ENCODE data around the gene ZFPM1. TPM values are rescaled to one million over a fixed set of nuclear protein-coding genes. Genes with fewer than 3 reads are reported as not detected.
A peak's percentile ranks its signal among the peaks of the same experiment; 100 is the strongest.

The ZFPM1 gene
- total RNA-seq, 1 experiment from 2014 or later: 14.6 TPM

- Histone ChIP-seq H3K9me2 (ENCODE audit: insufficient read depth) (no peaks in the 10 kb centered on the region), H3K9ac (ENCODE audit: low read length) (peak overlapping the region; percentile 88), H3K36me3 (ENCODE audit: control insufficient read depth in 1 of 2, insufficient read depth in 2 of 2, low read length in 2 of 2) (peaks cover 0 to under 1% of the 10 kb centered on the region in 2 experiments; a peak in 1 of 4 replicates), H3K4me2 (ENCODE audit: low read length) (peak overlapping the region; percentile 83), H3K4me3 (replicated peaks in 1 of 2; ENCODE audit: low read depth in 1 of 2, low read length in 2 of 2) (peak overlapping the region; percentile 59 to 74), H3K27me3 (ENCODE audit: insufficient read depth, low read length) (no peaks in the 10 kb centered on the region), H3K79me2 (ENCODE audit: insufficient read depth, low read length) (peaks cover 10% of the 10 kb centered on the region; the same call in 1 of the 2 replicates), H3K27ac (ENCODE audit: low read depth, low read length) (peak overlapping the region; percentile 98), H3K4me1 (ENCODE audit: control insufficient read depth in 1 of 2, insufficient read depth in 2 of 2, low read length in 2 of 2) (peaks cover 8 to 12% of the 10 kb centered on the region in 2 experiments), H4K20me1 (ENCODE audit: insufficient read depth) (no peaks in the 10 kb centered on the region), H2AFZ (ENCODE audit: low read depth, low read length, poor library complexity, severe bottlenecking) (no peak overlapping the region), H3K9me3 (ENCODE audit: control insufficient read depth in 1 of 2, insufficient read depth in 1 of 2, low read depth in 1 of 2, low read length in 2 of 2) (no peaks in the 10 kb centered on the region)
- no TSS peak for BruUV-seq (replicated peaks)
- DNase-seq (ENCODE audit: low read depth, low spot score): peak; percentile 31
- RAD21 ChIA-PET (ENCODE audit: low non-redundant PET in 1 of 2, low total read pairs in 2 of 2, uncharacterized antibody in 2 of 2, unreplicated experiment in 2 of 2): no interaction called here
- TF ChIP-seq CEBPB (IDR thresholded peaks at IDR 0.05; ENCODE audit: low read depth): no peak
- TF ChIP-seq SP1 (IDR thresholded peaks at IDR 0.05; ENCODE audit: low read depth): no peak
- no peak for TF ChIP-seq SIN3A (IDR thresholded peaks at IDR 0.05; ENCODE audit: low read depth)
- peak; percentile 35 for TF ChIP-seq TCF7L2 (IDR thresholded peaks at IDR 0.05; ENCODE audit: borderline replicate concordance, extremely low read depth, insufficient read depth, insufficient read length)
- TF ChIP-seq, protein P1, sequence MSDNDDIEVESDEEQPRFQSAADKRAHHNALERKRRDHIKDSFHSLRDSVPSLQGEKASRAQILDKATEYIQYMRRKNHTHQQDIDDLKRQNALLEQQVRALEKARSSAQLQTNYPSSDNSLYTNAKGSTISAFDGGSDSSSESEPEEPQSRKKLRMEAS (IDR thresholded peaks at IDR 0.05): no peak
- TF ChIP-seq POLR2AphosphoS5 (IDR thresholded peaks at IDR 0.05; ENCODE audit: low read depth, low read length): peak; percentile 94
- no peak for TF ChIP-seq ATF3 (IDR thresholded peaks at IDR 0.05)
- no peak for TF ChIP-seq EZH2phosphoT487 (IDR thresholded peaks at IDR 0.05; ENCODE audit: borderline replicate concordance)
- TF ChIP-seq RAD21 (IDR thresholded peaks at IDR 0.05; ENCODE audit: low read depth): no peak
- TF ChIP-seq JUND (IDR thresholded peaks at IDR 0.05): no peak
- TF ChIP-seq FOSL1 (IDR thresholded peaks at IDR 0.05; ENCODE audit: low read depth): no peak
- TF ChIP-seq ZBTB33 (IDR thresholded peaks at IDR 0.05; ENCODE audit: extremely low read depth, insufficient replicate concordance, low read length): peak; percentile 40
- TF ChIP-seq YY1 (IDR thresholded peaks at IDR 0.05; ENCODE audit: extremely low read depth, insufficient replicate concordance, low read depth, low read length): no peak
- no peak for TF ChIP-seq REST (IDR thresholded peaks at IDR 0.05; ENCODE audit: low read depth)
- TF ChIP-seq SRF (IDR thresholded peaks at IDR 0.05; ENCODE audit: low read depth): no peak
- no peak for TF ChIP-seq ZNF274 (IDR thresholded peaks at IDR 0.05; ENCODE audit: low read depth, low read length)
- peak; percentile 98; the same call in 1 of the 2 replicates for TF ChIP-seq ZFX (IDR thresholded peaks at IDR 0.05)
- peak; percentile 68 for TF ChIP-seq POLR2A (IDR thresholded peaks at IDR 0.05; ENCODE audit: borderline replicate concordance, extremely low read depth, insufficient read depth, insufficient read length)
- intact Hi-C loops (cut with micrococcal nuclease): no loop called here
- CTCF ChIA-PET: no interaction called here
- POLR2A ChIA-PET: no interaction called here
- ATAC-seq: peak; percentile 75
Measured at GRCh38 chr16:88533932-88534637, 81.0 kb downstream of the ZFPM1 start.

All from HCT116 (cell line).